MV-4-11 (cell line): ENCODE measurements around the gene NIPSNAP3A.

Experiments
- DNase-seq: peaks from one replicate; lab custom pipeline; 2025; lab: John Stamatoyannopoulos, UW

NIPSNAP3A gene

GRCh38 chr9:104774831-104775573, 27.5 kb downstream of the NIPSNAP3A start:
- peak; percentile 91 for DNase-seq

GRCh38 chr9:104775574-104775936, 28.1 kb downstream of the NIPSNAP3A start:
- DNase-seq, result no peak

- DNase-seq, result no peak
These were observed 28.5 kb downstream of the NIPSNAP3A start for GRCh38 chr9:104775976-104776375.

- DNase-seq, result no peak
These were observed 29.3 kb downstream of the NIPSNAP3A start for GRCh38 chr9:104776797-104777196.

- no peak for DNase-seq
These were observed 31.3 kb downstream of the NIPSNAP3A start for GRCh38 chr9:104778802-104779201.

GRCh38 chr9:104779334-104779733, 31.9 kb downstream of the NIPSNAP3A start:
- no peak for DNase-seq

GRCh38 chr9:104779946-104780535, 32.6 kb downstream of the NIPSNAP3A start:
- DNase-seq, result peak; percentile 62

- DNase-seq, result peak; percentile 64
These were observed 33.4 kb downstream of the NIPSNAP3A start for GRCh38 chr9:104780796-104781395.

GRCh38 chr9:104783588-104783987, 36.1 kb downstream of the NIPSNAP3A start:
- no peak for DNase-seq

- DNase-seq, result peak; percentile 70
These were observed 36.6 kb downstream of the NIPSNAP3A start for GRCh38 chr9:104784098-104784497.

- DNase-seq, result no peak
These were observed 38.8 kb downstream of the NIPSNAP3A start for GRCh38 chr9:104786293-104786692.

- DNase-seq, result no peak
These were observed 40.0 kb downstream of the NIPSNAP3A start for GRCh38 chr9:104787306-104788015.

- no peak for DNase-seq
These were observed 40.8 kb downstream of the NIPSNAP3A start for GRCh38 chr9:104788251-104788650.

- DNase-seq, result no peak
These were observed 46.6 kb downstream of the NIPSNAP3A start for GRCh38 chr9:104794070-104794469.

GRCh38 chr9:104795082-104795481, 47.6 kb downstream of the NIPSNAP3A start:
- DNase-seq, result peak; percentile 62

- no peak for DNase-seq
These were observed 48.4 kb downstream of the NIPSNAP3A start for GRCh38 chr9:104795857-104796256.

GRCh38 chr9:104798209-104798995, 50.9 kb downstream of the NIPSNAP3A start:
- no peak for DNase-seq

GRCh38 chr9:104800068-104800785, 52.7 kb downstream of the NIPSNAP3A start:
- DNase-seq, result no peak

- no peak for DNase-seq
These were observed 54.6 kb downstream of the NIPSNAP3A start for GRCh38 chr9:104802110-104802509.

- no peak for DNase-seq
These were observed 55.4 kb downstream of the NIPSNAP3A start for GRCh38 chr9:104802906-104803305.

- no peak for DNase-seq
These were observed 58.0 kb downstream of the NIPSNAP3A start for GRCh38 chr9:104805441-104805840.
